Liver (tissue), 9 donors: ENCODE results near the gene CES4A. TPM values are rescaled to one million over a fixed set of nuclear protein-coding genes. Genes with fewer than 3 reads are reported as not detected.

Experiments used
- DNase-seq: peaks from one replicate; pipeline ENCODE4 v3.0.0-alpha.2; 2017; ENCODE audit warnings: low spot score
- H3K27ac ChIP-seq, 2 donors: one replicate each; pipeline ENCODE4 v1.7.0; 2013; ENCODE audit warnings: inconsistent platforms in 2 of 2, low read length in 2 of 2, control low read depth in 1 of 2, low read depth in 1 of 2, mild to moderate bottlenecking in 1 of 2
- H3K27me3 ChIP-seq, 4 donors: one replicate each; pipeline versions ENCODE4 v1.6.1 to v1.7.0; 2013; ENCODE audit warnings: low read length in 3 of 4, inconsistent platforms in 1 of 4, mild to moderate bottlenecking in 1 of 4, moderate library complexity in 1 of 4; ENCODE audit not compliant: control insufficient read depth in 4 of 4, insufficient read depth in 4 of 4
- H3K36me3 ChIP-seq, 4 donors: one replicate each; pipeline versions ENCODE4 v1.6.1 to v1.7.0; 2013; ENCODE audit warnings: low read length in 3 of 4, mild to moderate bottlenecking in 3 of 4, low read depth in 1 of 4, moderate library complexity in 1 of 4; ENCODE audit not compliant: control insufficient read depth in 4 of 4, insufficient read depth in 3 of 4
- H3K4me1 ChIP-seq, 4 donors: one replicate each; pipeline versions ENCODE4 v1.6.1 to v1.7.0; 2013; ENCODE audit warnings: low read length in 3 of 4, mild to moderate bottlenecking in 3 of 4, moderate library complexity in 1 of 4; ENCODE audit not compliant: control insufficient read depth in 4 of 4, insufficient read depth in 4 of 4
- H3K4me3 ChIP-seq, 3 donors: one replicate each; pipeline versions ENCODE4 v1.6.1 to v1.7.0; 2013; ENCODE audit warnings: low read length in 3 of 3, control low read depth in 1 of 3, low read depth in 1 of 3, mild to moderate bottlenecking in 1 of 3
- H3K9ac ChIP-seq, 2 donors: one replicate each; pipeline ENCODE4 v1.7.0; 2013; ENCODE audit warnings: low read length in 2 of 2, mild to moderate bottlenecking in 2 of 2, moderate library complexity in 2 of 2, control low read depth in 1 of 2, low read depth in 1 of 2
- H3K9me3 ChIP-seq, 4 donors: one replicate each; pipeline versions ENCODE4 v1.6.1 to v1.7.0; 2013; ENCODE audit warnings: low read length in 3 of 4; ENCODE audit not compliant: control insufficient read depth in 4 of 4
- EGR1 ChIP-seq, 2 donors: IDR thresholded peaks; 2 replicates each; pipeline ENCODE4 v1.6.1; 2016 to 2018; ENCODE audit warnings: antibody characterized with exemption in 2 of 2, low read depth in 2 of 2
- FOXA1 ChIP-seq: IDR thresholded peaks from 2 replicates; pipeline ENCODE4 v1.6.1; 2016; ENCODE audit warnings: antibody characterized with exemption
- FOXA2 ChIP-seq: IDR thresholded peaks from 2 replicates; pipeline ENCODE4 v1.6.1; 2016; ENCODE audit warnings: antibody characterized with exemption
- GABPA ChIP-seq, 2 donors: IDR thresholded peaks in 1 of 2; conservative IDR thresholded peaks in 1 of 2; 2 replicates each; pipeline ENCODE4 v1.6.1; 2016; ENCODE audit warnings: antibody characterized with exemption in 2 of 2, mild to moderate bottlenecking in 1 of 2, moderate library complexity in 1 of 2
- HNF4A ChIP-seq, 2 donors: conservative IDR thresholded peaks; 2 replicates each; pipeline ENCODE4 v1.6.1; 2016; ENCODE audit warnings: antibody characterized with exemption in 2 of 2, mild to moderate bottlenecking in 2 of 2
- HNF4G ChIP-seq: IDR thresholded peaks from 2 replicates; pipeline ENCODE4 v1.6.1; 2016; ENCODE audit warnings: antibody characterized with exemption
- MAX ChIP-seq: IDR thresholded peaks from 2 replicates; pipeline ENCODE4 v1.6.1; 2016; ENCODE audit warnings: antibody characterized with exemption
- NR2F2 ChIP-seq: IDR thresholded peaks from 2 replicates; pipeline ENCODE4 v1.6.1; 2016; ENCODE audit warnings: antibody characterized with exemption
- RAD21 ChIP-seq, 2 donors: IDR thresholded peaks; 2 replicates each; pipeline ENCODE4 v1.6.1; 2016; ENCODE audit warnings: antibody characterized with exemption in 2 of 2, mild to moderate bottlenecking in 2 of 2
- SP1 ChIP-seq: IDR thresholded peaks from 2 replicates; pipeline ENCODE4 v1.6.1; 2018; ENCODE audit warnings: antibody characterized with exemption, mild to moderate bottlenecking
- TAF1 ChIP-seq: conservative IDR thresholded peaks from 2 replicates; pipeline ENCODE4 v1.6.1; 2016; ENCODE audit warnings: antibody characterized with exemption, mild to moderate bottlenecking
- YY1 ChIP-seq: IDR thresholded peaks from 2 replicates; pipeline ENCODE4 v1.6.1; 2016; ENCODE audit warnings: antibody characterized with exemption, mild to moderate bottlenecking
- ZBTB33 ChIP-seq: IDR thresholded peaks from 2 replicates; pipeline ENCODE4 v1.6.1; 2016; ENCODE audit warnings: antibody characterized with exemption
- WGBS: extraction: QIAGEN DNeasy Blood & Tissue Kit; methylation state at CpG from one replicate; pipeline ENCODE4 v1.1.7; 2013; 5-methylcytosine and 5-hydroxymethylcytosine counted together
- polyA plus RNA-seq, 2 donors: library from polyadenylated mRNA; stranded (reverse) in 1 of 2; unstranded in 1 of 2; fragments of 200-250 nt in 1 of 2; fragments of >200 nt in 1 of 2; fragmentation: Nextera tagmentation in 1 of 2; extraction: Ambion mirVana in 1 of 2; gene quantifications; one replicate each; pipeline versions ENCODE4 v1.2.1 to v1.2.3, GENCODE V29; 2013 to 2015
- total RNA-seq, 2 donors: library from RNA; depleted of rRNA; stranded (reverse); fragments of >200 nt; gene quantifications; one replicate each; pipeline ENCODE4 v1.2.3, GENCODE V29; 2014
- TF ChIP-seq, protein P1 (sequence below): fragments of 150-350 bp; IDR thresholded peaks from 2 replicates; pipeline ENCODE4 v1.5.1; 2017; ENCODE audit warnings: improper control_type of control experiment, low read depth, low read length; ENCODE audit not compliant: missing input control
- TF ChIP-seq, protein P2 (sequence below): IDR thresholded peaks from 2 replicates; pipeline ENCODE4 v1.6.1; 2016; ENCODE audit warnings: antibody characterized with exemption
- TF ChIP-seq, protein P3 (sequence below): IDR thresholded peaks from 2 replicates; pipeline ENCODE4 v1.6.1; 2016; ENCODE audit warnings: antibody characterized with exemption, mild to moderate bottlenecking
- donor health status: healthy.
- donor health status: healthy.
- donor health status: healthy.
- donor health status: healthy.
- donor health status: healthy.

CES4A gene
- total and polyA plus RNA-seq, 4 donors: 1.6 to 20.5 (median 11.3) TPM

DNA sequence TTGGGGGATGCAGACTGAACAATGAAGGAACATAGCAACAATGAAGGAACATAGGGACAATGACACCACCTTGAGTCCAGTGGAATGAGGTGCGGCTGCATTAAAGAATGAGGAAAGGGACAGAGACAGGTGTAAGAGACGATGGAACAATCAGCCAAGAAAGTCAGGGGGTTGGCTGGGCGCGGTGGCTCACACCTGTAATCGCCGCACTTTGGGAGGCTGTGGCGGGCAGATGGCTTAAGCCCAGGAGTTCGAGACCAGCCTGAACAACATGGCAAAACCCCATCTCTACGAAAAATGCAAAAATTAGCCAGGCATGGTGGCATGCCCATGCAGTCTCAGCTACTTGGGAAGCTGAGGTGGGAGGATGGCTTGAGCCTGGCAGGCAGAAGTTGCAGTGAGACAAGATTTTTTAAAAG lies 26.9 kb downstream of the CES4A start:
- no peak overlapping the region for H3K4me3 ChIP-seq
- TF ChIP-seq NR2F2 (no peak), RAD21 (IDR thresholded peaks at IDR 0.05) (peak; percentile 65 to 68), HNF4G (no peak)
- TF ChIP-seq, protein P1, sequence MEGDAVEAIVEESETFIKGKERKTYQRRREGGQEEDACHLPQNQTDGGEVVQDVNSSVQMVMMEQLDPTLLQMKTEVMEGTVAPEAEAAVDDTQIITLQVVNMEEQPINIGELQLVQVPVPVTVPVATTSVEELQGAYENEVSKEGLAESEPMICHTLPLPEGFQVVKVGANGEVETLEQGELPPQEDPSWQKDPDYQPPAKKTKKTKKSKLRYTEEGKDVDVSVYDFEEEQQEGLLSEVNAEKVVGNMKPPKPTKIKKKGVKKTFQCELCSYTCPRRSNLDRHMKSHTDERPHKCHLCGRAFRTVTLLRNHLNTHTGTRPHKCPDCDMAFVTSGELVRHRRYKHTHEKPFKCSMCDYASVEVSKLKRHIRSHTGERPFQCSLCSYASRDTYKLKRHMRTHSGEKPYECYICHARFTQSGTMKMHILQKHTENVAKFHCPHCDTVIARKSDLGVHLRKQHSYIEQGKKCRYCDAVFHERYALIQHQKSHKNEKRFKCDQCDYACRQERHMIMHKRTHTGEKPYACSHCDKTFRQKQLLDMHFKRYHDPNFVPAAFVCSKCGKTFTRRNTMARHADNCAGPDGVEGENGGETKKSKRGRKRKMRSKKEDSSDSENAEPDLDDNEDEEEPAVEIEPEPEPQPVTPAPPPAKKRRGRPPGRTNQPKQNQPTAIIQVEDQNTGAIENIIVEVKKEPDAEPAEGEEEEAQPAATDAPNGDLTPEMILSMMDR: peak; percentile 28
- H3K4me1 ChIP-seq: peaks cover 5 to 10% (median 7%) of the 10 kb centered on the region in 4 donors
- 88% methylated on average over 9 of the region's 9 CpGs for WGBS
- DNase-seq: no peak
- no peak overlapping the region for H3K9ac ChIP-seq
- H3K27me3 ChIP-seq: no peaks in the 10 kb centered on the region
- no peaks in the 10 kb centered on the region for H3K36me3 ChIP-seq
- H3K27ac ChIP-seq: no peak overlapping the region
- H3K9me3 ChIP-seq: no peaks in the 10 kb centered on the region

DNA sequence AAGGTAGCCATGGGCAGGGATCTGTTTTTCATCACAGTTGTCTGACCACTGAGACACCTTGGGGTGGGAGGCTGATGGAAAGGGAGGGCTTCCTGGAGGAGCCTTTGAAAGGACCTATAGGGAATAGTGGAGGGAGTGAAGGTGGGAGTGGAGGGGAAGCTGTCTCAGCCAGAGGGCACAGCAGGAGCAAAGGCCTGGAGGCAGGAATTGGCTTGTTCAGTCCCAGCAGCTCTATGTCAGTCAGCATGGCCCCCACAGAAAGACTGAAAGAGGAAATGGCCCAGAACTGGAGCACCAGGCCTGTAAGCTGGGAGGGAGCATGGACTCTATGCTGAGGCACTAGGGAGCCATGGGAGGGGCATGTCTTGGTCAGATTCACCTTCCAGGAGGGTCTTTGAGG lies 27.8 kb downstream of the CES4A start:
- DNase-seq: no peak
- H3K9ac ChIP-seq: no peak overlapping the region
- H3K4me3 ChIP-seq: no peak overlapping the region
- H3K27me3 ChIP-seq: no peaks in the 10 kb centered on the region
- no peaks in the 10 kb centered on the region for H3K36me3 ChIP-seq
- TF ChIP-seq, protein P2, sequence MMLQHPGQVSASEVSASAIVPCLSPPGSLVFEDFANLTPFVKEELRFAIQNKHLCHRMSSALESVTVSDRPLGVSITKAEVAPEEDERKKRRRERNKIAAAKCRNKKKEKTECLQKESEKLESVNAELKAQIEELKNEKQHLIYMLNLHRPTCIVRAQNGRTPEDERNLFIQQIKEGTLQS: no peak
- TF ChIP-seq YY1: no peak
- no peak for TF ChIP-seq ZBTB33
- no peak for TF ChIP-seq GABPA (IDR thresholded peaks at IDR 0.05 in 1 of 2, conservative IDR thresholded peaks at IDR 0.05 in 1 of 2)
- TF ChIP-seq SP1: no peak
- no peak for TF ChIP-seq EGR1 (IDR thresholded peaks at IDR 0.05; ENCODE audit: low read depth in 2 of 2)
- TF ChIP-seq HNF4A (conservative IDR thresholded peaks at IDR 0.05): no peak
- no peak for TF ChIP-seq TAF1
- TF ChIP-seq, protein P1: no peak
- TF ChIP-seq MAX: no peak
- TF ChIP-seq HNF4G: no peak
- no peak for TF ChIP-seq FOXA2
- no peak for TF ChIP-seq FOXA1
- TF ChIP-seq, protein P3, sequence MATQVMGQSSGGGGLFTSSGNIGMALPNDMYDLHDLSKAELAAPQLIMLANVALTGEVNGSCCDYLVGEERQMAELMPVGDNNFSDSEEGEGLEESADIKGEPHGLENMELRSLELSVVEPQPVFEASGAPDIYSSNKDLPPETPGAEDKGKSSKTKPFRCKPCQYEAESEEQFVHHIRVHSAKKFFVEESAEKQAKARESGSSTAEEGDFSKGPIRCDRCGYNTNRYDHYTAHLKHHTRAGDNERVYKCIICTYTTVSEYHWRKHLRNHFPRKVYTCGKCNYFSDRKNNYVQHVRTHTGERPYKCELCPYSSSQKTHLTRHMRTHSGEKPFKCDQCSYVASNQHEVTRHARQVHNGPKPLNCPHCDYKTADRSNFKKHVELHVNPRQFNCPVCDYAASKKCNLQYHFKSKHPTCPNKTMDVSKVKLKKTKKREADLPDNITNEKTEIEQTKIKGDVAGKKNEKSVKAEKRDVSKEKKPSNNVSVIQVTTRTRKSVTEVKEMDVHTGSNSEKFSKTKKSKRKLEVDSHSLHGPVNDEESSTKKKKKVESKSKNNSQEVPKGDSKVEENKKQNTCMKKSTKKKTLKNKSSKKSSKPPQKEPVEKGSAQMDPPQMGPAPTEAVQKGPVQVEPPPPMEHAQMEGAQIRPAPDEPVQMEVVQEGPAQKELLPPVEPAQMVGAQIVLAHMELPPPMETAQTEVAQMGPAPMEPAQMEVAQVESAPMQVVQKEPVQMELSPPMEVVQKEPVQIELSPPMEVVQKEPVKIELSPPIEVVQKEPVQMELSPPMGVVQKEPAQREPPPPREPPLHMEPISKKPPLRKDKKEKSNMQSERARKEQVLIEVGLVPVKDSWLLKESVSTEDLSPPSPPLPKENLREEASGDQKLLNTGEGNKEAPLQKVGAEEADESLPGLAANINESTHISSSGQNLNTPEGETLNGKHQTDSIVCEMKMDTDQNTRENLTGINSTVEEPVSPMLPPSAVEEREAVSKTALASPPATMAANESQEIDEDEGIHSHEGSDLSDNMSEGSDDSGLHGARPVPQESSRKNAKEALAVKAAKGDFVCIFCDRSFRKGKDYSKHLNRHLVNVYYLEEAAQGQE: no peak
- TF ChIP-seq RAD21 (IDR thresholded peaks at IDR 0.05): no peak
- no peak overlapping the region for H3K27ac ChIP-seq
- H3K4me1 ChIP-seq: peaks cover 5 to 10% (median 7%) of the 10 kb centered on the region in 4 donors
- no peaks in the 10 kb centered on the region for H3K9me3 ChIP-seq
